HepG2 (cell line): ENCODE results near the gene KRTAP5-6. TPM values are rescaled to one million over a fixed set of nuclear protein-coding genes. Genes with fewer than 3 reads are reported as not detected.
A peak's percentile ranks its signal among the peaks of the same experiment; 100 is the strongest.

ENCODE experiments used
- CREB1 ChIP-seq, 2 experiments: fragments of 450-650 bp in 1 of 2; IDR thresholded peaks; 2 replicates each; pipeline ENCODE4 v1.6.1; 2016 to 2017; ENCODE audit warnings: control low read depth in 1 of 2, mild to moderate bottlenecking in 1 of 2, missing compliant biosample characterization in 1 of 2, missing genetic modification characterization in 1 of 2
- EHMT2 ChIP-seq: fragments of 200-600 bp; sonication (generic); IDR thresholded peaks from 2 replicates; pipeline ENCODE4 v1.7.0; 2017; ENCODE audit warnings: antibody characterized with exemption, low read depth, low read length, borderline replicate concordance
- FOXP1 ChIP-seq, 2 experiments: fragments of 450-650 bp in 1 of 2; IDR thresholded peaks; 2 replicates each; pipeline ENCODE4 v1.6.1; 2017 to 2018; ENCODE audit warnings: antibody characterized with exemption in 1 of 2
- HNF4G ChIP-seq, 2 experiments: sonication (generic) in 1 of 2; formaldehyde crosslinking in 1 of 2; IDR thresholded peaks; 2 replicates each; pipeline versions ENCODE4 v1.4.0 to v1.6.1; 2011 to 2020; ENCODE audit warnings: borderline replicate concordance in 2 of 2, low read depth in 2 of 2, mild to moderate bottlenecking in 2 of 2, low read length in 1 of 2, missing genetic modification reagents in 1 of 2, moderate library complexity in 1 of 2
- JUN ChIP-seq: sonication (generic); formaldehyde crosslinking; IDR thresholded peaks from 2 replicates; pipeline ENCODE4 v1.4.0; 2020; ENCODE audit warnings: mild to moderate bottlenecking, missing genetic modification reagents
- KDM6A ChIP-seq: IDR thresholded peaks from 2 replicates; pipeline ENCODE4 v1.6.1; 2016; ENCODE audit warnings: low read depth
- NCOA2 ChIP-seq: sonication (generic); formaldehyde crosslinking; IDR thresholded peaks from 2 replicates; pipeline ENCODE4 v1.8.0; 2022; ENCODE audit warnings: inconsistent platforms
- NCOR1 ChIP-seq: fragments of 200-600 bp; sonication (generic); IDR thresholded peaks from 2 replicates; pipeline ENCODE4 v1.7.0; 2017; ENCODE audit warnings: antibody characterized with exemption, low read length, borderline replicate concordance
- NR2C2 ChIP-seq: sonication (generic); formaldehyde crosslinking; IDR thresholded peaks from 2 replicates; pipeline ENCODE4 v1.4.0; 2020; ENCODE audit warnings: missing genetic modification reagents, mild to moderate bottlenecking, moderate library complexity, borderline replicate concordance
- NR2F6 ChIP-seq, 2 experiments: IDR thresholded peaks; 2 replicates each; pipeline ENCODE4 v1.6.1; 2016; ENCODE audit warnings: antibody characterized with exemption in 1 of 2, mild to moderate bottlenecking in 1 of 2
- ONECUT2 ChIP-seq: sonication (generic); formaldehyde crosslinking; IDR thresholded peaks from 2 replicates; pipeline ENCODE4 v1.4.0; 2020; ENCODE audit warnings: missing genetic modification reagents
- PPARG ChIP-seq: conservative IDR thresholded peaks from 2 replicates; pipeline ENCODE4 v1.6.1; 2016; ENCODE audit warnings: missing biosample characterization, missing genetic modification reagents
- RCOR2 ChIP-seq: IDR thresholded peaks from 2 replicates; pipeline ENCODE4 v1.6.1; 2016; ENCODE audit warnings: missing biosample characterization, missing genetic modification reagents
- SMAD3 ChIP-seq: sonication (generic); formaldehyde crosslinking; IDR thresholded peaks from 2 replicates; pipeline ENCODE4 v1.4.0; 2020; ENCODE audit warnings: missing genetic modification reagents
- SOX6 ChIP-seq, 2 experiments: fragments of 450-650 bp in 1 of 2; sonication (generic) in 1 of 2; formaldehyde crosslinking in 1 of 2; IDR thresholded peaks; 2 replicates each; pipeline versions ENCODE4 v1.4.0 to v1.6.1; 2017 to 2020; ENCODE audit warnings: antibody characterized with exemption in 1 of 2, mild to moderate bottlenecking in 1 of 2, missing genetic modification reagents in 1 of 2
- TCF7 ChIP-seq: sonication (generic); IDR thresholded peaks from 2 replicates; pipeline ENCODE4 v1.6.1; 2016; ENCODE audit warnings: antibody characterized with exemption, low read depth
- ZEB1 ChIP-seq: IDR thresholded peaks from 2 replicates; pipeline ENCODE4 v1.6.1; 2012; ENCODE audit warnings: mild to moderate bottlenecking, low read depth, inconsistent platforms; ENCODE audit not compliant: insufficient replicate concordance
- ZNF260 ChIP-seq: sonication (generic); formaldehyde crosslinking; IDR thresholded peaks from 2 replicates; pipeline ENCODE4 v1.4.0; 2020; ENCODE audit warnings: missing genetic modification reagents, low read depth, mild to moderate bottlenecking, borderline replicate concordance
- ZNF292 ChIP-seq: sonication (generic); formaldehyde crosslinking; IDR thresholded peaks from 2 replicates; pipeline ENCODE4 v1.8.1; 2022; ENCODE audit warnings: mild to moderate bottlenecking, low read depth, missing genetic modification reagents, borderline replicate concordance
- ZNF382 ChIP-seq: sonication (generic); formaldehyde crosslinking; IDR thresholded peaks from 2 replicates; pipeline ENCODE4 v1.5.0; 2020; ENCODE audit warnings: missing genetic modification reagents, mild to moderate bottlenecking, borderline replicate concordance
- ZNF569 ChIP-seq: sonication (generic); formaldehyde crosslinking; IDR thresholded peaks from 2 replicates; pipeline ENCODE4 v1.5.0; 2020; ENCODE audit warnings: mild to moderate bottlenecking, missing genetic modification reagents, moderate library complexity, borderline replicate concordance
- polyA plus RNA-seq, 8 experiments: library from polyadenylated mRNA; depleted of rRNA in 3 of 8; stranded (reverse) in 7 of 8; unstranded in 1 of 8; fragments of >200 nt; fragmentation: Illumina TruSeq in 4 of 8; extraction: Trizol in 4 of 8; gene quantifications; 2 replicates each; pipeline versions ENCODE4 v1.2.1 to v1.2.3, GENCODE V29; 2011 to 2016; ENCODE audit warnings: low read depth in 4 of 8, missing spikeins in 1 of 8, mixed read lengths in 1 of 8; ENCODE audit not compliant: insufficient read depth in 1 of 8
- total RNA-seq, 5 experiments: library from RNA; depleted of rRNA; stranded (reverse); fragments of >200 nt; fragmentation: Illumina TruSeq; extraction: Trizol; gene quantifications; 2 replicates each; pipeline ENCODE4 v1.2.3, GENCODE V29; 2016; ENCODE audit warnings: low read depth in 1 of 5
- TF ChIP-seq, protein P1 (sequence below): sonication (generic); formaldehyde crosslinking; IDR thresholded peaks from 2 replicates; pipeline ENCODE4 v1.8.0; 2022; ENCODE audit warnings: mild to moderate bottlenecking, missing genetic modification reagents; ENCODE audit not compliant: insufficient replicate concordance
- TF ChIP-seq, protein P2 (sequence below): sonication (generic); formaldehyde crosslinking; IDR thresholded peaks from 2 replicates; pipeline ENCODE4 v1.4.0; 2020; ENCODE audit warnings: missing genetic modification reagents
- TF ChIP-seq, protein P3 (sequence below): IDR thresholded peaks from 2 replicates; pipeline ENCODE4 v1.6.1; 2012; ENCODE audit warnings: low read depth, low read length, improper control_type of control experiment

The KRTAP5-6 gene
- total and polyA plus RNA-seq, 2 of the 13 experiments (the other 11 are each of a cell fraction or from before 2014, with no cell fraction given), result not detected

DNA sequence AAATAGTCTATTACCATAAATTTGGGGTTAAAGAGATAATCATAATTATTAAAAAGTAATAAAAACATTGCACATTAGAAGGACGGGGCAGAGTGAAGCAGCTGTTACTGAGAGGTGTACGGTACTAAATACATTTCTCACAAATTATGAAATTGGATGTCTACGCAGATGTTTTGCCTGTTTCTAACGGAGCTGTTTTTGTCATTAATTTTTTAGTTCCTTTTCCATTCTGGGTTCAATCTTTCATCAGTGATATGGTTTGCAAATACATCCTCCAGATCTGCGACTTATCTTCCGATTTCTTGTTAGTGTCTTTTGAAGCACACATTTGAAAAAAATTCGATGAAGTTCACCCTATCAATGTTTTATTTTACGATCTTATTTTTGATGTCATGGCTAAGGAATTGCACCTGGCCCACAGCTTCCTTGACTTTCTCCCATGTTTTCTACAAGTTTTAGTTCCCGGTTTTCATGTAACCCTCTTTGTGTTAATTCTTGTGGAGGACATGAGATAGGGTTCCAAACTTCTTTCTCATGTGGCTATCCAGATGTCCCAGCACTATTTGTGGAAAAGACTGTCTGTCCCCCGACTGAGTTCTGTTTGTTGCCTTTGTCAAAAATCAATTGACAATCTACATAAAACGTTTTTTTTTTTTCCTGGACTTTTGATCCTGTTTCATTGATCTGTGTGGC is 21.3 kb upstream of the KRTAP5-6 start (continued):
- TF ChIP-seq CREB1 (IDR thresholded peaks at IDR 0.05) (no peak), CREB1 (CRISPR knock-in tag; IDR thresholded peaks at IDR 0.05) (peak; percentile 72), NR2C2 (CRISPR knock-in tag) (peak; percentile 22; the same call in 1 of the 2 replicates), RCOR2 (CRISPR knock-in tag) (peak; percentile 61; the same call in 1 of the 2 replicates), NR2F6 (IDR thresholded peaks at IDR 0.05) (peak; percentile 70), NR2F6 (CRISPR knock-in tag; IDR thresholded peaks at IDR 0.05) (peak; percentile 37; the same call in 1 of the 2 replicates), ZNF292 (CRISPR knock-in tag) (no peak), ZEB1 (peak; percentile 31), JUN (CRISPR knock-in tag) (no peak), PPARG (CRISPR knock-in tag) (0 out of 2 replicates have a peak, but pooled peaks have one; percentile 18), ZNF382 (CRISPR knock-in tag) (no peak), KDM6A (CRISPR knock-in tag) (peak; percentile 51; the same call in 1 of the 2 replicates), NCOR1 (peak; percentile 98), EHMT2 (no peak), NCOA2 (CRISPR knock-in tag) (peak; percentile 93), TCF7 (peak; percentile 79), SOX6 (IDR thresholded peaks at IDR 0.05) (no peak), SOX6 (CRISPR knock-in tag; IDR thresholded peaks at IDR 0.05) (peak; percentile 84), FOXP1 (IDR thresholded peaks at IDR 0.05) (no peak), FOXP1 (CRISPR knock-in tag; IDR thresholded peaks at IDR 0.05) (peak; percentile 76), ZNF260 (CRISPR knock-in tag) (no peak), ONECUT2 (CRISPR knock-in tag) (peak; percentile 98), HNF4G (IDR thresholded peaks at IDR 0.05; ENCODE audit: borderline replicate concordance, low read depth, low read length) (peak; percentile 83), HNF4G (CRISPR knock-in tag; IDR thresholded peaks at IDR 0.05; ENCODE audit: borderline replicate concordance, low read depth) (no peak), ZNF569 (no peak), SMAD3 (CRISPR knock-in tag) (peak; percentile 48; the same call in 1 of the 2 replicates)
- TF ChIP-seq, protein P1, sequence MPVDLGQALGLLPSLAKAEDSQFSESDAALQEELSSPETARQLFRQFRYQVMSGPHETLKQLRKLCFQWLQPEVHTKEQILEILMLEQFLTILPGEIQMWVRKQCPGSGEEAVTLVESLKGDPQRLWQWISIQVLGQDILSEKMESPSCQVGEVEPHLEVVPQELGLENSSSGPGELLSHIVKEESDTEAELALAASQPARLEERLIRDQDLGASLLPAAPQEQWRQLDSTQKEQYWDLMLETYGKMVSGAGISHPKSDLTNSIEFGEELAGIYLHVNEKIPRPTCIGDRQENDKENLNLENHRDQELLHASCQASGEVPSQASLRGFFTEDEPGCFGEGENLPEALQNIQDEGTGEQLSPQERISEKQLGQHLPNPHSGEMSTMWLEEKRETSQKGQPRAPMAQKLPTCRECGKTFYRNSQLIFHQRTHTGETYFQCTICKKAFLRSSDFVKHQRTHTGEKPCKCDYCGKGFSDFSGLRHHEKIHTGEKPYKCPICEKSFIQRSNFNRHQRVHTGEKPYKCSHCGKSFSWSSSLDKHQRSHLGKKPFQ (CRISPR knock-in tag), result peak; percentile 7
- TF ChIP-seq, protein P2, sequence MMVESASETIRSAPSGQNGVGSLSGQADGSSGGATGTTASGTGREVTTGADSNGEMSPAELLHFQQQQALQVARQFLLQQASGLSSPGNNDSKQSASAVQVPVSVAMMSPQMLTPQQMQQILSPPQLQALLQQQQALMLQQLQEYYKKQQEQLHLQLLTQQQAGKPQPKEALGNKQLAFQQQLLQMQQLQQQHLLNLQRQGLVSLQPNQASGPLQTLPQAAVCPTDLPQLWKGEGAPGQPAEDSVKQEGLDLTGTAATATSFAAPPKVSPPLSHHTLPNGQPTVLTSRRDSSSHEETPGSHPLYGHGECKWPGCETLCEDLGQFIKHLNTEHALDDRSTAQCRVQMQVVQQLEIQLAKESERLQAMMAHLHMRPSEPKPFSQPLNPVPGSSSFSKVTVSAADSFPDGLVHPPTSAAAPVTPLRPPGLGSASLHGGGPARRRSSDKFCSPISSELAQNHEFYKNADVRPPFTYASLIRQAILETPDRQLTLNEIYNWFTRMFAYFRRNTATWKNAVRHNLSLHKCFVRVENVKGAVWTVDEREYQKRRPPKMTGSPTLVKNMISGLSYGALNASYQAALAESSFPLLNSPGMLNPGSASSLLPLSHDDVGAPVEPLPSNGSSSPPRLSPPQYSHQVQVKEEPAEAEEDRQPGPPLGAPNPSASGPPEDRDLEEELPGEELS (CRISPR knock-in tag), result peak; percentile 78
- TF ChIP-seq, protein P3, sequence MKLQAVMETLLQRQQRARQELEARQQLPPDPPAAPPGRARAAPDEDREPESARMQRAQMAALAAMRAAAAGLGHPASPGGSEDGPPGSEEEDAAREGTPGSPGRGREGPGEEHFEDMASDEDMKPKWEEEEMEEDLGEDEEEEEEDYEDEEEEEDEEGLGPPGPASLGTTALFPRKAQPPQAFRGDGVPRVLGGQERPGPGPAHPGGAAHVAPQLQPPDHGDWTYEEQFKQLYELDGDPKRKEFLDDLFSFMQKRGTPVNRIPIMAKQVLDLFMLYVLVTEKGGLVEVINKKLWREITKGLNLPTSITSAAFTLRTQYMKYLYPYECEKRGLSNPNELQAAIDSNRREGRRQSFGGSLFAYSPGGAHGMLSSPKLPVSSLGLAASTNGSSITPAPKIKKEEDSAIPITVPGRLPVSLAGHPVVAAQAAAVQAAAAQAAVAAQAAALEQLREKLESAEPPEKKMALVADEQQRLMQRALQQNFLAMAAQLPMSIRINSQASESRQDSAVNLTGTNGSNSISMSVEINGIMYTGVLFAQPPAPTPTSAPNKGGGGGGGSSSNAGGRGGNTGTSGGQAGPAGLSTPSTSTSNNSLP, result peak; percentile 95
